ENCODE results near the gene THAP11.

The THAP11 gene

DNA sequence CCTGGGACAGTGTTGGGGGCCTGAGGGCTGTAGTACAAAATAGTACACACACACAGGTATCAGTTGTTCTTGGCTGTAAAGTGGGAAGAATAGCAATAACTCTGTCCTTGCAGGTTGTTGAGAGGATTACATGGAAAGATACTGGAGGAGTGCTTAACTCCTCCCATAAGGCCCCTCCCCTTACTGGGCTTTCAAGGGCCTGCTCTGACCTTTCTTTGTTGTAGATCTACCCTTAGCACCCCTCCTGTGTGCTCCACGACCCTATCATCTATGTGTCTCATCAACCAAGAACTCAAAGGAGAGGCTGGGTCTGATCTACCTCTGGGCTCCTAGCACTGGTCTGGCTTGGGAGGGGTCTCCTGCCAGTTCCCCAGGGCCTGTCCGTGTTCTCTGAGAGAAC lies 22.5 kb downstream of the THAP11 start:
- TF ChIP-seq TAF1 (IDR thresholded peaks at IDR 0.05; ENCODE audit: low read depth) (no peak), EP300 (IDR thresholded peaks at IDR 0.05; ENCODE audit: borderline replicate concordance) (no peak), TCF12 (IDR thresholded peaks at IDR 0.05; ENCODE audit: low read depth) (no peak), TEAD4 (IDR thresholded peaks at IDR 0.05) (no peak), CEBPB (IDR thresholded peaks at IDR 0.05) (no peak), ZBTB7A (IDR thresholded peaks at IDR 0.05; ENCODE audit: low read depth) (no peak)
- TF ChIP-seq, protein P1, sequence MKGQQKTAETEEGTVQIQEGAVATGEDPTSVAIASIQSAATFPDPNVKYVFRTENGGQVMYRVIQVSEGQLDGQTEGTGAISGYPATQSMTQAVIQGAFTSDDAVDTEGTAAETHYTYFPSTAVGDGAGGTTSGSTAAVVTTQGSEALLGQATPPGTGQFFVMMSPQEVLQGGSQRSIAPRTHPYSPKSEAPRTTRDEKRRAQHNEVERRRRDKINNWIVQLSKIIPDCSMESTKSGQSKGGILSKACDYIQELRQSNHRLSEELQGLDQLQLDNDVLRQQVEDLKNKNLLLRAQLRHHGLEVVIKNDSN (IDR thresholded peaks at IDR 0.05): no peak

DNA sequence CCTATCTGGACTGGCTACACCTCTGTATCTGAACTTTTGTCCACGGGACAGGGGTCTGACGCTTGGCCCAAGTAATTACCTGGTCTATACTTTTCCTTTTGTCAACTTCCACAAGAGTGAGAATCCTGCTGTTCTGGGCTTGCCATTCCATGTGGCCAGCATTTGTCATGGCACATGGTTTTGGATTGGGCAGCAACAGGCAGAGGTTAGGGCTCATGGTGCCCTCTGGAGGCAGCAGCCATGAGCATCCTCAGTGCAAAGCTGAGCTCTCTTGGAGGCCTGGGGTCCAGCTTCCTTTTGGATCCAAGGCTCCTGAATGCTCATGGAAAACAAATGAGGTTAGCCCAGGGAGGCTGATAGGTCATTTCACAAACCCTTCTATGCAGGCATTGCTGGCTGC lies 23.2 kb downstream of the THAP11 start:
- TF ChIP-seq MAX (IDR thresholded peaks at IDR 0.05) (0 out of 2 replicates have a peak, but pooled peaks have one; percentile 30), ZBTB7A (IDR thresholded peaks at IDR 0.05; ENCODE audit: low read depth) (no peak), FOXM1 (IDR thresholded peaks at IDR 0.05; ENCODE audit: borderline replicate concordance, low read depth) (no peak), EP300 (IDR thresholded peaks at IDR 0.05; ENCODE audit: borderline replicate concordance) (no peak), TCF12 (IDR thresholded peaks at IDR 0.05; ENCODE audit: low read depth) (no peak), EGR1 (IDR thresholded peaks at IDR 0.05) (no peak), RAD21 (IDR thresholded peaks at IDR 0.05; ENCODE audit: low read depth) (peak; percentile 55), CEBPB (IDR thresholded peaks at IDR 0.05) (no peak), TEAD4 (IDR thresholded peaks at IDR 0.05) (no peak), NFIC (IDR thresholded peaks at IDR 0.05) (no peak), YY1 (IDR thresholded peaks at IDR 0.05; ENCODE audit: low read depth) (no peak)
- TF ChIP-seq, protein P1 (IDR thresholded peaks at IDR 0.05): no peak

GRCh38 chr16:67868290-67868689 lies 26.2 kb downstream of the THAP11 start:
- TF ChIP-seq TAF1 (IDR thresholded peaks at IDR 0.05; ENCODE audit: low read depth) (no peak), MAX (IDR thresholded peaks at IDR 0.05) (no peak), YY1 (IDR thresholded peaks at IDR 0.05; ENCODE audit: low read depth) (no peak), TCF12 (IDR thresholded peaks at IDR 0.05; ENCODE audit: low read depth) (no peak), EP300 (IDR thresholded peaks at IDR 0.05; ENCODE audit: borderline replicate concordance) (no peak), ZBTB7A (IDR thresholded peaks at IDR 0.05; ENCODE audit: low read depth) (no peak), TEAD4 (IDR thresholded peaks at IDR 0.05) (no peak), NFIC (IDR thresholded peaks at IDR 0.05) (no peak), EGR1 (IDR thresholded peaks at IDR 0.05) (no peak), REST (IDR thresholded peaks at IDR 0.05; ENCODE audit: low read depth) (no peak), RAD21 (IDR thresholded peaks at IDR 0.05; ENCODE audit: low read depth) (no peak), CEBPB (IDR thresholded peaks at IDR 0.05) (no peak), FOXM1 (IDR thresholded peaks at IDR 0.05; ENCODE audit: borderline replicate concordance, low read depth) (no peak), CREB1 (IDR thresholded peaks at IDR 0.05; ENCODE audit: low read depth) (no peak)
- TF ChIP-seq, protein P1 (IDR thresholded peaks at IDR 0.05): no peak

DNA sequence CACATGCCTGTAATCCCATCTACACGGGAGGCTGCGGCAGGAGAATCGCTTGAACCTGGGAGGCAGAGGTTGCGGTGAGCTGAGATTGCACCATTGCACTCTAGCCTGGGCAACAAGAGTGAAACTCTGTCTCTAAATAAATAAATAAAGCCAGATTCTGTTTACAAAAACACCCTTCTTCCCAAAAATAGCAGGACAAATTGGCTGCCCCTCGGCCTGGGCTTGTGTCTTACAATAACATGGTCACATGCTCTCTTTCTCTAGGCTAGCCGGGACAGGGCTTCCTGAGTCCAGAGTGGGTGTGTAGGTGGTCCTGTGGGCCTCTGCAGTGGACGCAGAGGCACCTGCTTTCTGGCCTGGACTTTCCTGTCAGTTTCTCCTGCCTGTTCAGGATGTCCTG lies 27.5 kb downstream of the THAP11 start:
- TF ChIP-seq MAX (IDR thresholded peaks at IDR 0.05): no peak
- no peak for TF ChIP-seq EP300 (IDR thresholded peaks at IDR 0.05; ENCODE audit: borderline replicate concordance)
- no peak for TF ChIP-seq CEBPB (IDR thresholded peaks at IDR 0.05)
- TF ChIP-seq EGR1 (IDR thresholded peaks at IDR 0.05): no peak
- TF ChIP-seq TAF1 (IDR thresholded peaks at IDR 0.05; ENCODE audit: low read depth): no peak

DNA sequence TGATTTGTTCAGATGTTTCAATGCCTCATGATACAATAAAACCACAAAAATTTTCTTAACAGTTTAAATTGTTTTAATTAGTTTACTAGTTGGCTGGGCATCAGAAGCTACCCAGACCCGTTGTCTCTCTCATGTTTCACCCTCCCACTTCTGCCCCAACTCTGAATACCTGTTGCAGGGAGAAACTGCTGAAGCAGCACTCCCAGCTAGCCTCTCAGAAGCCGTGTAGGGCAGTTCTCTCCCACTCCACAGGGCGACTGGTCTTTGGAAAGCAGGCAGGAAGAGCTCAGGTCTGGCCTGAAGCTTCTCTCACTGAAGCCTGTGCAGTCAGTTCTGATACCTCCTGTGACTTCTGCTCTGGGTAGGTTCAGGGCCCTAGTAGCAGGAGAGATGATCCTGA lies 29.1 kb downstream of the THAP11 start:
- no peak for TF ChIP-seq EP300 (IDR thresholded peaks at IDR 0.05; ENCODE audit: borderline replicate concordance)
- no peak for TF ChIP-seq TEAD4 (IDR thresholded peaks at IDR 0.05)
- no peak for TF ChIP-seq TAF1 (IDR thresholded peaks at IDR 0.05; ENCODE audit: low read depth)
- no peak for TF ChIP-seq CREB1 (IDR thresholded peaks at IDR 0.05; ENCODE audit: low read depth)
- no peak for TF ChIP-seq TCF12 (IDR thresholded peaks at IDR 0.05; ENCODE audit: low read depth)
- no peak for TF ChIP-seq RAD21 (IDR thresholded peaks at IDR 0.05; ENCODE audit: low read depth)
- no peak for TF ChIP-seq ZBTB7A (IDR thresholded peaks at IDR 0.05; ENCODE audit: low read depth)
- TF ChIP-seq EGR1 (IDR thresholded peaks at IDR 0.05): no peak
- TF ChIP-seq CEBPB (IDR thresholded peaks at IDR 0.05): no peak
- TF ChIP-seq YY1 (IDR thresholded peaks at IDR 0.05; ENCODE audit: low read depth): no peak
- TF ChIP-seq, protein P1 (IDR thresholded peaks at IDR 0.05): no peak

DNA sequence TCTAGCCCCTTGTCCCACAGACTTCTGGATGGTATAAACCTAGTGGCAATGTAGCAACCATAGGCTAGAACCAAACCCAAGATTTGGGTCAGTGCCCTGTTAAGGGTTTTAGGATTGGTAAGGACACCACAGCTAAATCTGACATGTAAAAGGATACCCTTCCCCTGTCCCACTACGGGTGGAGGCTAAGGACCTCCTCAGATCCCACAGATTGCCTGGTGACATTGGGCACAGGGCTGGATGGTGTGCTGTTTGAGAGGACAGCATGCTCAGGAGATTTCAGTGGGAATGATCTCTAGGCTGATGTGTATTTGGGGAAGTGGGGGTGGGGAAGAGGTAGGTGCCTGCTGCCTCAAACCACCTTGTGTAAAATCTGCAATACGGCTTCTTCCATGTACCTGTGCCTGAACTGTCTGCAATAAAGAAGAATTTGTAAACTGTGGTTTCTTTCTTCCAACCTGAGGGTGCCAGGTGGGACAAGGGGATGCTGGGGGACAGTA lies 30.1 kb downstream of the THAP11 start:
- no peak for TF ChIP-seq ZBTB7A (IDR thresholded peaks at IDR 0.05; ENCODE audit: low read depth)
- no peak for TF ChIP-seq CEBPB (IDR thresholded peaks at IDR 0.05)
